ENCODE results near the gene TPRG1. TPM values are rescaled to one million over a fixed set of nuclear protein-coding genes. Genes with fewer than 3 reads are reported as not detected.

The TPRG1 gene
- total RNA-seq, 4 donors from 2014 or later, result 11.7 to 37.3 (median 14.8) TPM

GRCh38 chr3:189204167-189204866, 32.5 kb downstream of the TPRG1 start:
- H3K27ac ChIP-seq, result no peak overlapping the region
- peaks cover 0 to 3% (median 0%) of the 10 kb centered on the region in 4 donors for H3K4me1 ChIP-seq
- 46 to 60% methylated on average over 7 of the region's 7 CpGs for WGBS, 2 donors
- H3K36me3 ChIP-seq, result no peaks in the 10 kb centered on the region
- no peak for DNase-seq (ENCODE audit: low spot score in 2 of 2)
- no peaks in the 10 kb centered on the region for H3K9me3 ChIP-seq
- H3K4me3 ChIP-seq, result no peak overlapping the region
- H3K27me3 ChIP-seq, result no peaks in the 10 kb centered on the region
- no peak for TF ChIP-seq EP300 (IDR thresholded peaks at IDR 0.05)
- no peak for TF ChIP-seq POLR2A (IDR thresholded peaks at IDR 0.05)
- TF ChIP-seq CTCF (IDR thresholded peaks at IDR 0.05), result no peak

DNA sequence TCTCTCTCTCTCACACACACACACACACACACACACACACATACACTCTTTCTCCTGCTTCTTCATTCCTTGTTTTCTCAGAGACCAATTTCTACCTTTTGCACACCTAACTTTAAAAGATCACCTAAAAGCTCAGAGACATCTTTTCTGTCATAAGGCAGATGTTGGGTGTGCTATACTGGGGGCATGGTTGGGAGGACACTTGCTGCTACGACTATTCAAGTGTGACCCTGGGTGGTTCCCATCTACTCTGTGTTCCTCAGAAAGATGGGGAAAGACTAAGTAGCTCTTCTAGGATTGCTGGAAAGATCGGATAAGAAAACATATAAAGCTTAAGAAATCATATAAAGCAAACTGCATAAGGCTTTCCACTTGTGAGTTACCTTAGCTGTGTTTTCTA, 33.2 kb downstream of the TPRG1 start:
- no peak for TF ChIP-seq POLR2A (IDR thresholded peaks at IDR 0.05)
- no peak for TF ChIP-seq EP300 (IDR thresholded peaks at IDR 0.05)
- no peak for TF ChIP-seq CTCF (IDR thresholded peaks at IDR 0.05)
- Histone ChIP-seq H3K4me1 (peaks cover 0 to 3% (median 0%) of the 10 kb centered on the region in 4 donors), H3K4me3 (no peak overlapping the region), H3K27me3 (no peaks in the 10 kb centered on the region), H3K36me3 (no peaks in the 10 kb centered on the region), H3K27ac (no peak overlapping the region), H3K9me3 (no peaks in the 10 kb centered on the region)
- DNase-seq (ENCODE audit: low spot score in 2 of 2), result no peak
- 86 to 90% methylated on average over 2 of the region's 2 CpGs for WGBS, 2 donors

DNA sequence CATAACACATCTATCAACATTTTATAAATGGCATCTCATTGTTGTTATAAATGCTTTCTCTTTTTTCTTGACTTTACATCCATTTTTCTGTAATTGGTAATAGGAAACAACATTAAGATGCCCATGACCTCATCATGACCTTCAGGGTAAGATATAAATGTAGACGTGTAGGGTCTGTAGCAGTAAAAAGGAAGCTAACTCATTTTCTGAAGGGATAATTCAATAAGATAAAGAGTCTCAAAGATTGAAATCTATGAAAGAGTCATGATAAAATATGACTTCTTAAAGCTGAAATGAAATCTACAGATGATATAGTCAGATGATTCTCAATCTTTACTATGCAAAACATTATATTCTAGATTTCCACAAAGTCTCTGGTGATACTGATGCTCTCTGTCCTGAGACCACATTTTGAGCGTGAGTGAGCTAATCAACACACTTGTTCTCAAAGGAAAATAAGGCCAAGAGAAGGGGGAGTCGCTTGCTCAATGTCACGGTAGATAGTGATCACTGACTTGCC, 38.5 kb downstream of the TPRG1 start:
- WGBS, 2 donors, result 82 to 83% methylated on average over 4 of the region's 4 CpGs
- H3K27ac ChIP-seq, result no peak overlapping the region
- no peak for TF ChIP-seq EP300 (IDR thresholded peaks at IDR 0.05)
- TF ChIP-seq POLR2A (IDR thresholded peaks at IDR 0.05), result no peak
- DNase-seq (ENCODE audit: low spot score in 2 of 2), result no peak
- no peaks in the 10 kb centered on the region for H3K27me3 ChIP-seq
- no peaks in the 10 kb centered on the region for H3K9me3 ChIP-seq
- no peaks in the 10 kb centered on the region for H3K36me3 ChIP-seq
- H3K4me3 ChIP-seq, result no peak overlapping the region
- H3K4me1 ChIP-seq, result no peaks in the 10 kb centered on the region

DNA sequence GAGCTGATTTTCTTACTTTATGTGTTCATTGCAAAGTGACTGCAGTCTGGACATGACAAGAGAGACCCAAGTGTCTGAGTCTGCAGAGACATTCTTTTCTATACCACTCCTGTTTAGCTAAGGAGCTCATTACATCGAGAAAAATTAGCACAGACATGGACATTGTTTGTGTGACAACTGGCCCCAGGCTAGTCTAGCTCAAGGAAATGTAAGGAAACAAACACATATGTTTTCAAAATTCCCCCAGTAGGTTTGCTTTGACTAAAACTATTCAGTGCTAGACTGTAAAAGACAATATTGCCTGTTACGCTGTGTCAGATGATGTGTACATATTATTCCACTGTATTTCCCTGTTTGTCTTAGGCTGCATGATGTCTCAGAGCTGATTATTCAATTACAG, 40.9 kb downstream of the TPRG1 start:
- 63 to 67% methylated on average over 2 of the region's 2 CpGs for WGBS, 2 donors
- H3K9me3 ChIP-seq, result no peaks in the 10 kb centered on the region
- no peaks in the 10 kb centered on the region for H3K4me1 ChIP-seq

GRCh38 chr3:189214651-189215050, 42.9 kb downstream of the TPRG1 start:
- H3K9me3 ChIP-seq, result no peaks in the 10 kb centered on the region
- no peaks in the 10 kb centered on the region for H3K4me1 ChIP-seq
- no peak overlapping the region for H3K27ac ChIP-seq
- no peaks in the 10 kb centered on the region for H3K36me3 ChIP-seq
- TF ChIP-seq CTCF (IDR thresholded peaks at IDR 0.05) (no peak), EP300 (IDR thresholded peaks at IDR 0.05) (no peak), POLR2A (IDR thresholded peaks at IDR 0.05) (no peak)
- no peak overlapping the region for H3K4me3 ChIP-seq
- H3K27me3 ChIP-seq, result no peaks in the 10 kb centered on the region
- no peak for DNase-seq (ENCODE audit: low spot score in 2 of 2)
- 94 to 97% methylated on average over 1 of the region's 1 CpG for WGBS, 2 donors

More for the DNA sequence above, 40.9 kb downstream of the TPRG1 start:
- TF ChIP-seq CTCF (IDR thresholded peaks at IDR 0.05), result no peak
- Histone ChIP-seq H3K27ac (no peak overlapping the region), H3K4me3 (no peak overlapping the region), H3K27me3 (no peaks in the 10 kb centered on the region), H3K36me3 (no peaks in the 10 kb centered on the region)
- no peak for DNase-seq (ENCODE audit: low spot score in 2 of 2)
